ENCODE results near the gene DGKH. TPM values are rescaled to one million over a fixed set of nuclear protein-coding genes. Genes with fewer than 3 reads are reported as not detected.

Gene DGKH
- total RNA-seq, 1 donor from 2014 or later, result 12.1 TPM

DNA sequence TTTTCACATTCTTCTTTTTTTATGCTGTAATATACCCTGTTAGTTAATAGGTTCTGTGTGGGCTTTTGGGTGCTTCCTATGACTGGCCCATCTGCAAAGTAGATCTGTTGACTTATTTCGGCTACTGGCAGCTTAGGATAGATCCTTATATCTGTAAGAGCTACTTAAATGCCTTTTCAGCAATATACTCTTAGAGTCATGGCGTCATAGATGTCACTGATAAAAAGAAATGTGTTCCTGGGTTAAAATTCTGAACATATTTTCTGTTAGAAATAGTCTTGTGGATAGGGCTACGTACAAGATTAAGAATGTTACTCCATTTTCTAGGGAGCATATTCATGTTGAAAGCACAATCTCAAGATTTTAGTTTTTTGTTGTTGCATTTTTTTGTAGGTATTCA lies 228.2 kb downstream of the DGKH start:
- Histone ChIP-seq H3K9ac (no peak overlapping the region), H3K36me3 (no peaks in the 10 kb centered on the region), H3F3A (ENCODE audit: low read depth) (peaks cover 19% of the 10 kb centered on the region), H3K4me1 (peaks cover 35% of the 10 kb centered on the region), H2AFZ (replicated peaks) (no peak overlapping the region), H3K27me3 (no peaks in the 10 kb centered on the region), H3K9me3 (ENCODE audit: low read depth) (no peaks in the 10 kb centered on the region), H3K27ac (no peak overlapping the region), H3K4me2 (no peak overlapping the region), H3K4me3 (no peak overlapping the region), H3K79me2 (ENCODE audit: low read depth) (peaks cover 96% of the 10 kb centered on the region), H4K20me1 (ENCODE audit: low read depth) (peaks cover 41% of the 10 kb centered on the region)
- peaks cover 18% of the 10 kb centered on the region for H3K4me1 Mint-ChIP-seq
- H3K27me3 Mint-ChIP-seq (ENCODE audit: insufficient read depth, low read depth), result peaks cover 2% of the 10 kb centered on the region
- TF ChIP-seq EZH2phosphoT487 (IDR thresholded peaks at IDR 0.05) (no peak), CTCF (IDR thresholded peaks at IDR 0.05) (no peak)
- no peaks in the 10 kb centered on the region for H3K36me3 Mint-ChIP-seq
- no peak for DNase-seq (ENCODE audit: low spot score)
- no peak overlapping the region for H3K27ac Mint-ChIP-seq
- H3K9me3 Mint-ChIP-seq, result no peaks in the 10 kb centered on the region
- H3K4me3 Mint-ChIP-seq, result no peak overlapping the region

- H3K27ac Mint-ChIP-seq, result no peak overlapping the region
- no peak overlapping the region for H3K4me3 ChIP-seq
Observed at GRCh38 chr13:42277618-42278276, 229.3 kb downstream of the DGKH start.

GRCh38 chr13:42279080-42279479 lies 230.6 kb downstream of the DGKH start:
- peaks cover 36% of the 10 kb centered on the region for H3K4me1 ChIP-seq
- no peaks in the 10 kb centered on the region for H3K36me3 ChIP-seq
- H3K4me3 ChIP-seq, result no peak overlapping the region
- Mint-ChIP-seq H3K9me3 (no peaks in the 10 kb centered on the region), H3K36me3 (no peaks in the 10 kb centered on the region), H3K4me1 (peaks cover 11% of the 10 kb centered on the region), H3K4me3 (no peak overlapping the region), H3K27ac (no peak overlapping the region), H3K27me3 (ENCODE audit: insufficient read depth, low read depth) (no peaks in the 10 kb centered on the region)
- H3K27me3 ChIP-seq, result no peaks in the 10 kb centered on the region
- no peak for DNase-seq (ENCODE audit: low spot score)
- no peak overlapping the region for H3K9ac ChIP-seq
- peaks cover 100% of the 10 kb centered on the region for H3K79me2 ChIP-seq (ENCODE audit: low read depth)
- no peak overlapping the region for H2AFZ ChIP-seq (replicated peaks)
- peaks cover 42% of the 10 kb centered on the region for H4K20me1 ChIP-seq (ENCODE audit: low read depth)
- no peak overlapping the region for H3K27ac ChIP-seq
- H3K4me2 ChIP-seq, result no peak overlapping the region
- peaks cover 9% of the 10 kb centered on the region for H3F3A ChIP-seq (ENCODE audit: low read depth)
- no peaks in the 10 kb centered on the region for H3K9me3 ChIP-seq (ENCODE audit: low read depth)
- TF ChIP-seq EZH2phosphoT487 (IDR thresholded peaks at IDR 0.05), result no peak

More at GRCh38 chr13:42277618-42278276, 229.3 kb downstream of the DGKH start:
- Mint-ChIP-seq H3K36me3 (no peaks in the 10 kb centered on the region), H3K27me3 (ENCODE audit: insufficient read depth, low read depth) (no peaks in the 10 kb centered on the region), H3K4me3 (no peak overlapping the region), H3K9me3 (no peaks in the 10 kb centered on the region), H3K4me1 (peaks cover 17% of the 10 kb centered on the region)
- no peaks in the 10 kb centered on the region for H3K9me3 ChIP-seq (ENCODE audit: low read depth)
- no peaks in the 10 kb centered on the region for H3K27me3 ChIP-seq
- H3K9ac ChIP-seq, result no peak overlapping the region
- peaks cover 46% of the 10 kb centered on the region for H4K20me1 ChIP-seq (ENCODE audit: low read depth)
- no peak overlapping the region for H2AFZ ChIP-seq (replicated peaks)
- H3K4me1 ChIP-seq, result peaks cover 36% of the 10 kb centered on the region
- no peak overlapping the region for H3K4me2 ChIP-seq
- no peak overlapping the region for H3K27ac ChIP-seq
- TF ChIP-seq EZH2 (IDR thresholded peaks at IDR 0.05) (no peak), CTCF (IDR thresholded peaks at IDR 0.05) (no peak), EZH2phosphoT487 (IDR thresholded peaks at IDR 0.05) (no peak)
- peaks cover 100% of the 10 kb centered on the region for H3K79me2 ChIP-seq (ENCODE audit: low read depth)
- peaks cover 11% of the 10 kb centered on the region for H3F3A ChIP-seq (ENCODE audit: low read depth)
- no peak for DNase-seq (ENCODE audit: low spot score)
- no peaks in the 10 kb centered on the region for H3K36me3 ChIP-seq

DNA sequence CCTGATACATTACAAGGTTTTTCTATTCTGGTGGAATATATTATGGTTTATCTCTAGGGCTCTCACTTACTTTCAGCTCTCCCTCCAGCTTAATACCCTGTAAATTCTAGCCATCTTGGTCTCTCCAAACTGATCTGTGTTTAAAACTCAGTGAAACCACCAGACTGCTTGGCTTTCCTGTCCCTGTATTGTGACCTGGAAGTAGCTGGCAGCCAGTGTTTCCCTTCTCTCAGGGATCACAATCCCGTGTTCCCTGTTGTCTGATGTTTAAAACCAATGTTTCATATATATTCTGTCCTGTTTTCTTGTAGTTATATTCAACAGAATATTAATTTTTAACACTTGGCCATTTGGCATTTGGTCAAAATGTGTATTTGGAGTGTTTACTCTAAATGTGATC lies 231.5 kb downstream of the DGKH start:
- H2AFZ ChIP-seq (replicated peaks), result no peak overlapping the region
- no peak overlapping the region for H3K9ac ChIP-seq
- no peaks in the 10 kb centered on the region for H3K27me3 Mint-ChIP-seq (ENCODE audit: insufficient read depth, low read depth)
- no peak overlapping the region for H3K4me3 Mint-ChIP-seq
- peaks cover 11% of the 10 kb centered on the region for H3K4me1 Mint-ChIP-seq
- H3K27me3 ChIP-seq, result no peaks in the 10 kb centered on the region
- no peak overlapping the region for H3K27ac Mint-ChIP-seq
- no peaks in the 10 kb centered on the region for H3K9me3 ChIP-seq (ENCODE audit: low read depth)
- peak overlapping the region; percentile 0 for H3K27ac ChIP-seq
- H4K20me1 ChIP-seq (ENCODE audit: low read depth), result peaks cover 41% of the 10 kb centered on the region
- TF ChIP-seq EZH2phosphoT487 (IDR thresholded peaks at IDR 0.05) (no peak), EZH2 (IDR thresholded peaks at IDR 0.05) (no peak), CTCF (IDR thresholded peaks at IDR 0.05) (no peak)
- DNase-seq (ENCODE audit: low spot score), result no peak
- H3K9me3 Mint-ChIP-seq, result no peaks in the 10 kb centered on the region
- H3K79me2 ChIP-seq (ENCODE audit: low read depth), result peaks cover 100% of the 10 kb centered on the region
- peaks cover 9% of the 10 kb centered on the region for H3F3A ChIP-seq (ENCODE audit: low read depth)
- H3K36me3 ChIP-seq, result no peaks in the 10 kb centered on the region
- no peak overlapping the region for H3K4me2 ChIP-seq
- no peaks in the 10 kb centered on the region for H3K36me3 Mint-ChIP-seq
- H3K4me1 ChIP-seq, result peaks cover 38% of the 10 kb centered on the region
- no peak overlapping the region for H3K4me3 ChIP-seq
